Heart right ventricle (tissue), 16 donors: ENCODE data around the gene PLP2. TPM values are rescaled to one million over a fixed set of nuclear protein-coding genes. Genes with fewer than 3 reads are reported as not detected.
"Not testable (repeated sequence)": the region's sequence is repeated elsewhere in the genome, so short reads cannot be mapped to it uniquely, and the experiment has no call there.

Source experiments
- ATAC-seq, 8 donors: fragments of 200-7000 bp; cut with Tn5 transposase; one replicate each; pipeline ENCODE4 v1.9.1; 2020; ENCODE audit warnings: mild to moderate bottlenecking in 8 of 8, moderate library complexity in 8 of 8, moderate number of reproducible peaks in 1 of 8
- DNase-seq, 2 donors: peaks; one replicate each; pipeline ENCODE4 v3.0.0-alpha.2; 2020
- H3K27ac ChIP-seq, 10 donors: fragments of 200-600 bp; sonication (generic) in 2 of 10; one replicate each; pipeline versions ENCODE4 v1.5.0 to v1.8.0; 2020 to 2022; ENCODE audit warnings: mild to moderate bottlenecking in 3 of 10
- H3K27me3 ChIP-seq, 7 donors: fragments of 200-600 bp; one replicate each; pipeline ENCODE4 v1.8.0; 2021 to 2022; ENCODE audit warnings: mild to moderate bottlenecking in 2 of 7
- H3K36me3 ChIP-seq, 9 donors: fragments of 200-600 bp; sonication (generic) in 1 of 9; one replicate each; pipeline versions ENCODE4 v1.5.0 to v1.8.0; 2020 to 2022; ENCODE audit warnings: mild to moderate bottlenecking in 2 of 9
- H3K4me1 ChIP-seq, 9 donors: fragments of 200-600 bp; sonication (generic) in 1 of 9; one replicate each; pipeline versions ENCODE4 v1.5.0 to v1.8.0; 2020 to 2022; ENCODE audit warnings: mild to moderate bottlenecking in 4 of 9
- H3K4me3 ChIP-seq, 10 donors: fragments of 200-600 bp; sonication (generic) in 2 of 10; one replicate each; pipeline versions ENCODE4 v1.5.0 to v1.8.0; 2020 to 2022; ENCODE audit warnings: mild to moderate bottlenecking in 7 of 10, moderate library complexity in 2 of 10
- H3K9me3 ChIP-seq, 11 donors: fragments of 200-600 bp in 10 of 11; sonication (generic) in 2 of 11; one replicate each; pipeline versions ENCODE4 v1.5.0 to v1.8.0; 2013 to 2022; ENCODE audit warnings: mild to moderate bottlenecking in 2 of 11, control low read depth in 1 of 11, moderate library complexity in 1 of 11
- WGBS, 2 donors: extraction: QIAGEN DNeasy Blood & Tissue Kit; methylation state at CpG; one replicate each; pipeline ENCODE4 v1.1.7; 2013; ENCODE audit warnings: inconsistent platforms in 1 of 2; 5-methylcytosine and 5-hydroxymethylcytosine counted together
- intact Hi-C, 10 donors: fragments of 100-400 bp; cut with DNase I; formaldehyde crosslinking; loops; one replicate each; pipeline versions ENCODE4 v1.11.1 to v1.14.2; 2022
- polyA plus RNA-seq, 2 donors: library from polyadenylated mRNA; stranded (reverse); fragments of 200-250 nt; gene quantifications; one replicate each; pipeline ENCODE4 v1.2.3, GENCODE V29; 2013
- total RNA-seq, 10 donors: library from RNA; stranded (reverse); fragmentation: NEBNext Ultra II Directional in 3 of 10; extraction: Animal tissue kit (Norgen Biotek cat#: 25700) in 3 of 10; gene quantifications; one replicate each; pipeline versions ENCODE4 v1.2.1 to v1.2.4, GENCODE V29; 2021 to 2023
- TF ChIP-seq, protein P1 (sequence below), 9 donors: fragments of 200-600 bp; sonication (generic) in 2 of 9; IDR thresholded peaks; one replicate each; pipeline versions ENCODE4 v1.5.0 to v1.8.0; 2021 to 2022; ENCODE audit warnings: antibody characterized with exemption in 9 of 9, mild to moderate bottlenecking in 5 of 9, moderate library complexity in 1 of 9
- donor health status: Arrhythmogenic right ventricular cardiomyopathy.
- donor health status: ischemic (EF 13 %, LVEDD 7.1; RV severe dilation, severe dysfunction).
- donor health status: healthy with polysubstance abuse.
- donor health status: DM: no; HTN: yes; CAD: no.
- donor health status: DM: no; HTN: no; CAD: no.
- donor health status: ischemic (EF 25% LVEDD 6.9; RV normal size, moderate dysfunction).
- donor health status: ischemic (EF 25% LVEDD 5.7; RV mildly dilated, moderate dysfunction).
- donor health status: healthy.
- donor health status: DM: yes; HTN: yes; CAD: no.
- donor health status: Ischemic cardiomyopathy.
- donor health status: ischemic (EF 35%, LVEDD 5.7; RV mildly dilated, moderate dysfunction).
- donor health status: nonischemic (EF 11% LVEDD 7.7; RV severe dilation, severe dysfunction).
- donor health status: DM: yes; HTN: yes; CAD: no.
- donor health status: PGD.
- donor health status: ischemic (EF 29% LVEDD 5.4; RV normal size, mild dysfunction).
- donor health status: nonischemic (EF 23%, LVEDD 6.1; RV moderate dilation, normal function).

The PLP2 gene
- total and polyA plus RNA-seq, 12 donors: 20.3 to 352 (median 54.2) TPM

GRCh38 chrX:49133759-49134158 lies 37.9 kb upstream of the PLP2 start:
- TF ChIP-seq, protein P1, sequence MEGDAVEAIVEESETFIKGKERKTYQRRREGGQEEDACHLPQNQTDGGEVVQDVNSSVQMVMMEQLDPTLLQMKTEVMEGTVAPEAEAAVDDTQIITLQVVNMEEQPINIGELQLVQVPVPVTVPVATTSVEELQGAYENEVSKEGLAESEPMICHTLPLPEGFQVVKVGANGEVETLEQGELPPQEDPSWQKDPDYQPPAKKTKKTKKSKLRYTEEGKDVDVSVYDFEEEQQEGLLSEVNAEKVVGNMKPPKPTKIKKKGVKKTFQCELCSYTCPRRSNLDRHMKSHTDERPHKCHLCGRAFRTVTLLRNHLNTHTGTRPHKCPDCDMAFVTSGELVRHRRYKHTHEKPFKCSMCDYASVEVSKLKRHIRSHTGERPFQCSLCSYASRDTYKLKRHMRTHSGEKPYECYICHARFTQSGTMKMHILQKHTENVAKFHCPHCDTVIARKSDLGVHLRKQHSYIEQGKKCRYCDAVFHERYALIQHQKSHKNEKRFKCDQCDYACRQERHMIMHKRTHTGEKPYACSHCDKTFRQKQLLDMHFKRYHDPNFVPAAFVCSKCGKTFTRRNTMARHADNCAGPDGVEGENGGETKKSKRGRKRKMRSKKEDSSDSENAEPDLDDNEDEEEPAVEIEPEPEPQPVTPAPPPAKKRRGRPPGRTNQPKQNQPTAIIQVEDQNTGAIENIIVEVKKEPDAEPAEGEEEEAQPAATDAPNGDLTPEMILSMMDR (IDR thresholded peaks at IDR 0.05): no peak
- peak in 1 of 8 donors; percentile 65 for ATAC-seq

GRCh38 chrX:49137492-49137891 lies 34.2 kb upstream of the PLP2 start:
- peaks cover 0 to 10% (median 0%) of the 10 kb centered on the region in 9 donors for H3K36me3 ChIP-seq
- TF ChIP-seq, protein P1 (IDR thresholded peaks at IDR 0.05): no peak
- ATAC-seq (peak in 7 of 8 donors; percentile 51 to 78 (median 71)), DNase-seq (peak; percentile 37 to 52)
- H3K4me3 ChIP-seq: no peak overlapping the region
- WGBS, 2 donors: 75 to 77% methylated on average over 1 of the region's 1 CpG
- intact Hi-C loops: no loop called here
- peak overlapping the region in 8 of 10 donors; percentile 14 to 73 (median 48) for H3K27ac ChIP-seq
- H3K27me3 ChIP-seq: no peaks in the 10 kb centered on the region
- peaks cover 0 to 3% (median 0%) of the 10 kb centered on the region in 9 donors for H3K4me1 ChIP-seq
- peaks cover 0 to 45% (median 0%) of the 10 kb centered on the region in 11 donors for H3K9me3 ChIP-seq

More at GRCh38 chrX:49133759-49134158, 37.9 kb upstream of the PLP2 start:
- no peak for DNase-seq
- peaks cover 0 to 12% (median 0%) of the 10 kb centered on the region in 11 donors for H3K9me3 ChIP-seq
- H3K27me3 ChIP-seq: no peaks in the 10 kb centered on the region
- no peak overlapping the region for H3K4me3 ChIP-seq
- peaks cover 0 to 3% (median 0%) of the 10 kb centered on the region in 9 donors for H3K4me1 ChIP-seq
- no peaks in the 10 kb centered on the region for H3K36me3 ChIP-seq
- whole genome bisulfite sequencing, 2 donors: 58 to 100% methylated on average over 1 of the region's 1 CpG
- H3K27ac ChIP-seq: peak overlapping the region in 2 of 10 donors; percentile 10 to 35
- intact Hi-C loops: no loop called here

DNA sequence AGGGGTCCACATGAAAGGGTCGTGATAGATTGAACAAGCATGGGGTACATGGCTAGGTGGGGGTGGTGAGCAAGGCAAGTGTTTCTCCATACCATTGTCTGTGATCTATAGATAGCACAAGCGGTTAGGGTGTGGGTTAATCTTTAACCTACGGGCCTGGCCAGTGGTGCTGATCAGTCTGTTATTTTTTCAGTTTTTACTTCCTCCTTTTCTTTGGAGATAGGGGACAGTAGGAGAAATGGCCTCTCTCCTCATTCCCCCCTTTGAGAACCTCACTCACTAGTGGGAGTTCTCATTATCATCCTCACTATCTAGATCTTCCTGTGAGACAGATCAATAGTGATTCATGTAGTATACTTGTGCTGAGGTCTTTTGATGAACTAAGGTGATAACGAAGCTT lies 32.0 kb upstream of the PLP2 start:
- H3K27me3 ChIP-seq: no peaks in the 10 kb centered on the region
- no peaks in the 10 kb centered on the region for H3K4me1 ChIP-seq
- H3K36me3 ChIP-seq: peaks cover 0 to 10% (median 0%) of the 10 kb centered on the region in 9 donors
- no peak for DNase-seq
- TF ChIP-seq, protein P1 (IDR thresholded peaks at IDR 0.05): no peak
- H3K9me3 ChIP-seq: peaks cover 0 to 45% (median 0%) of the 10 kb centered on the region in 11 donors
- 88 to 92% methylated on average over 4 of the region's 4 CpGs for WGBS, 2 donors
- H3K27ac ChIP-seq: no peak overlapping the region
- intact Hi-C loops: no loop called here
- ATAC-seq: no peak
- no peak overlapping the region for H3K4me3 ChIP-seq

DNA sequence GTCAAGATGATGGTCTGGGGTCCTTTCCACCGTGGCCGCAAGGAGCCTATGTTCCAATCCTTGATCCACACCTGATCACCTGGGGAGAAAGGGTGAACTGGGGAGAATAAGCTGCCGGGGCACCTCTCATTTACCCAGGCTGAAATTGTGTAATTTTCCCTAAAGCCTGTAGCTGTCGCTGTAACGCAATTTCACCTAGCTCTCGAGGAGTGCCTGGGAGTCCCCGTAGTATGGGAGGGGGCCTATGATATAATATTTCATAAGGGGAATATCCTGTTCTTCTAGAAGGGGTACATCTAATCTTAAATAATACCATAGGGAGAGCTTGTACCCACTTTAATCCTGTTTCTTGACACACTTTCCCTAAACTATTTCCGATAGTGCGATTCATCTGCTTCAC lies 29.4 kb upstream of the PLP2 start:
- H3K9me3 ChIP-seq: peaks cover 0 to 45% (median 0%) of the 10 kb centered on the region in 11 donors
- H3K4me1 ChIP-seq, ATAC-seq, intact Hi-C loops, DNase-seq, H3K27ac ChIP-seq, H3K27me3 ChIP-seq, H3K4me3 ChIP-seq: not testable (repeated sequence)
- peaks cover 0 to 10% (median 0%) of the 10 kb centered on the region in 9 donors for H3K36me3 ChIP-seq
- TF ChIP-seq, protein P1 (IDR thresholded peaks at IDR 0.05): peak in 8 of 9 donors; percentile 16 to 60 (median 44)
- WGBS, 2 donors: 35 to 40% methylated on average over 9 of the region's 9 CpGs

DNA sequence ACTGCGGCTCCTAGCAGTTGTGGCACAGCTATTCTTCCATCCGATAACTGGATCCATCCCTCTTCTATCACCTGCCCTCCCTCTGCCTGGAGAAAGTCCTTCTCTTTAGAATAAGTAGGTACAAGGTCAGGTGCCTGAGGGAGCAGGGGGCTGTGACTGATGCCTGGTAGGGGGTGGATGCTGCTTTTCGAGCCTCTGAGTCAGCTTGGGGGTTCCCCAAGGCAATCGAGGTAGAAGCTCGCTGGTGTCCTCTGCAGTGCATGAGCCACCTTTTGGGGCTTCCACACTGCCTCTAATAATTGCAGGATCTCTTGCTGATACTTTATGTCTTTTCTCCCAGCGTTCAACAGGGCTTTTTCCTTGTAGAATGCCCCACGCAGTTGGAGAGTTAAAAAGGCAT lies 28.5 kb upstream of the PLP2 start:
- H3K27ac ChIP-seq, H3K4me1 ChIP-seq, ATAC-seq, H3K27me3 ChIP-seq, H3K4me3 ChIP-seq, intact Hi-C loops, DNase-seq: not testable (repeated sequence)
- Histone ChIP-seq H3K36me3 (peaks cover 0 to 10% (median 0%) of the 10 kb centered on the region in 9 donors), H3K9me3 (peaks cover 0 to 39% (median 0%) of the 10 kb centered on the region in 11 donors)
- 87 to 90% methylated on average over 7 of the region's 7 CpGs for WGBS, 2 donors
